ENCODE data around the gene OLIG2.

Gene OLIG2

GRCh38 chr21:33029975-33030461 lies 4.3 kb downstream of the OLIG2 start:
- no peak overlapping the region for H3K4me3 ChIP-seq (ENCODE audit: low read length)
- no peak for DNase-seq (ENCODE audit: low read depth, low spot score)

GRCh38 chr21:33030633-33031032 lies 4.9 kb downstream of the OLIG2 start:
- H3K4me3 ChIP-seq (ENCODE audit: low read length), result no peak overlapping the region
- no peak for DNase-seq (ENCODE audit: low read depth, low spot score)

- no peak overlapping the region for H3K4me3 ChIP-seq (ENCODE audit: low read length)
- DNase-seq (ENCODE audit: low read depth, low spot score), result no peak
Observed at GRCh38 chr21:33031152-33031911, 5.6 kb downstream of the OLIG2 start.

- no peak for DNase-seq (ENCODE audit: low read depth, low spot score)
- H3K4me3 ChIP-seq (ENCODE audit: low read length), result no peak overlapping the region
Observed at GRCh38 chr21:33032434-33033047, 6.8 kb downstream of the OLIG2 start.

GRCh38 chr21:33033094-33033951 lies 7.6 kb downstream of the OLIG2 start:
- no peak overlapping the region for H3K4me3 ChIP-seq (ENCODE audit: low read length)
- DNase-seq (ENCODE audit: low read depth, low spot score), result no peak

- DNase-seq (ENCODE audit: low read depth, low spot score), result no peak
Observed at GRCh38 chr21:33033961-33034413, 8.3 kb downstream of the OLIG2 start.

GRCh38 chr21:33035147-33035546 lies 9.4 kb downstream of the OLIG2 start:
- DNase-seq (ENCODE audit: low read depth, low spot score), result no peak
- H3K4me3 ChIP-seq (ENCODE audit: low read length), result no peak overlapping the region

More at GRCh38 chr21:33033961-33034413, 8.3 kb downstream of the OLIG2 start:
- no peak overlapping the region for H3K4me3 ChIP-seq (ENCODE audit: low read length)

- peak; percentile 17 for DNase-seq (ENCODE audit: low read depth, low spot score)
- no peak overlapping the region for H3K4me3 ChIP-seq (ENCODE audit: low read length)
Observed at GRCh38 chr21:33036430-33037162, 10.9 kb downstream of the OLIG2 start.

GRCh38 chr21:33037501-33037900 lies 11.8 kb downstream of the OLIG2 start:
- DNase-seq (ENCODE audit: low read depth, low spot score), result no peak
- no peak overlapping the region for H3K4me3 ChIP-seq (ENCODE audit: low read length)

GRCh38 chr21:33039536-33039935 lies 13.8 kb downstream of the OLIG2 start:
- no peak for DNase-seq (ENCODE audit: low read depth, low spot score)
- H3K4me3 ChIP-seq (ENCODE audit: low read length), result no peak overlapping the region

GRCh38 chr21:33040215-33040614 lies 14.5 kb downstream of the OLIG2 start:
- no peak for DNase-seq (ENCODE audit: low read depth, low spot score)
- no peak overlapping the region for H3K4me3 ChIP-seq (ENCODE audit: low read length)

GRCh38 chr21:33041981-33042380 lies 16.2 kb downstream of the OLIG2 start:
- DNase-seq (ENCODE audit: low read depth, low spot score), result no peak
- no peak overlapping the region for H3K4me3 ChIP-seq (ENCODE audit: low read length)

- no peak overlapping the region for H3K4me3 ChIP-seq (ENCODE audit: low read length)
- no peak for DNase-seq (ENCODE audit: low read depth, low spot score)
Observed at GRCh38 chr21:33042812-33043211, 17.1 kb downstream of the OLIG2 start.

GRCh38 chr21:33046455-33046854 lies 20.7 kb downstream of the OLIG2 start:
- H3K4me3 ChIP-seq (ENCODE audit: low read length), result no peak overlapping the region
- no peak for DNase-seq (ENCODE audit: low read depth, low spot score)

GRCh38 chr21:33047231-33047630 lies 21.5 kb downstream of the OLIG2 start:
- H3K4me3 ChIP-seq (ENCODE audit: low read length), result no peak overlapping the region
- DNase-seq (ENCODE audit: low read depth, low spot score), result no peak

- no peak for DNase-seq (ENCODE audit: low read depth, low spot score)
- no peak overlapping the region for H3K4me3 ChIP-seq (ENCODE audit: low read length)
Observed at GRCh38 chr21:33051925-33052324, 26.2 kb downstream of the OLIG2 start.

- no peak for DNase-seq (ENCODE audit: low read depth, low spot score)
- H3K4me3 ChIP-seq (ENCODE audit: low read length), result no peak overlapping the region
Observed at GRCh38 chr21:33053951-33054350, 28.2 kb downstream of the OLIG2 start.

- DNase-seq (ENCODE audit: low read depth, low spot score), result no peak
- H3K4me3 ChIP-seq (ENCODE audit: low read length), result no peak overlapping the region
Observed at GRCh38 chr21:33055991-33056390, 30.3 kb downstream of the OLIG2 start.

- H3K4me3 ChIP-seq (ENCODE audit: low read length), result no peak overlapping the region
- no peak for DNase-seq (ENCODE audit: low read depth, low spot score)
Observed at GRCh38 chr21:33057385-33057940, 31.7 kb downstream of the OLIG2 start.
